ENCODE measurements around the gene HOXA10. TPM values are rescaled to one million over a fixed set of nuclear protein-coding genes. Genes with fewer than 3 reads are reported as not detected.

The HOXA10 gene
- total RNA-seq, 1 donor from 2014 or later: not detected

- intact Hi-C loops (cut with micrococcal nuclease): no loop called here
These were observed 6.6 kb upstream of the HOXA10 start for GRCh38 chr7:27180431-27181420.

DNA sequence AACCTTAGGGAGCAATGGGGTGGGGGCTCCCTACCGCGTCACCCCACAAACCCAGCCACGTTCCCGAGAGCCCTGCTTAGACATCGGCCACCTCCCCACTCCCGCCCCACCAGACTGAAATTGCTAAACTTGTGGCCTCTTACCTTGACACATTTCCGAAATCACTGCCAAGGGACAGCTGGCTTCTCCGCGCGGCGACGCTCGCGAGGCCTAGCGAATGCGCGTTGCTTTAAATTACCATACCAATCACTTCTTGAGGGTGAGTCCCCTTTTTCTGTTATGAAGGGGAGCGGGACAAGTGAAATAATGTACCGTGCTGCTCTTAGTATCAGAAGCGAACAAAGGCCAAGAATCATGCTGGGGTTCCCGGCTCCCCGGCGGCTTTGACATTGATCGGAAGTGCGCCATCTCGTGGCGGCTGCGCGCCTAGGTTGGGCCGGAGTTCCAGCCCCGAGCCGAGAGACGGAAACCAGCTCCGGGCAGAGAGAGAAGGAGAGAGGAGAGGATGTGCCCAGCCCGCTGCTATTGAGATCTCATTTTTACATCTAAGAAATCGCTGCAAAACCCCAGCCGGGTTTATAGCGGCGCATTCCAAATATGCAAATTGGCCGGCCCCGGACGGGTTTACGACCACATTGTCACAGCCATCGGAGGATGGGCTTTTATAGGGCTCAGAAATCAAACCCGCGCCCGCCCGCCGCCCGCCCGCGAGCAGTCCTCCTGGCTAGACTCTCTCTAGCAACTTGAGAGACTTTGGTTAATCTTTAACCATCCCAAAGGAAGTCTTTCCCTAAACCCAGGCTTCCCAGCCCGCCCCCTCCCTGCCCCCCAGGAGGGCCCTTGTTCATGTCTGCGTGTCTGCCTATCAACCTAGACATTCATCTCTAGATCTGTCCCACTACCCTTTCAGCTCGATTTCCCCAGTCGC, 5.6 kb upstream of the HOXA10 start:
- intact Hi-C loops (cut with micrococcal nuclease): no loop called here

GRCh38 chr7:27179030-27179429, 4.9 kb upstream of the HOXA10 start:
- intact Hi-C loops (cut with micrococcal nuclease): no loop called here

- intact Hi-C loops (cut with micrococcal nuclease): no loop called here
These were observed 4.2 kb upstream of the HOXA10 start for GRCh38 chr7:27178366-27178765.

GRCh38 chr7:27177795-27178320, 3.7 kb upstream of the HOXA10 start:
- intact Hi-C loops (cut with micrococcal nuclease): no loop called here

- intact Hi-C loops (cut with micrococcal nuclease): no loop called here
These were observed 3.1 kb upstream of the HOXA10 start for GRCh38 chr7:27176962-27177794.

GRCh38 chr7:27176524-27176845, 2.4 kb upstream of the HOXA10 start:
- intact Hi-C loops (cut with micrococcal nuclease): no loop called here

GRCh38 chr7:27175626-27176523, 1.8 kb upstream of the HOXA10 start:
- intact Hi-C loops (cut with micrococcal nuclease): no loop called here

- intact Hi-C loops (cut with micrococcal nuclease): no loop called here
These were observed 930 bp upstream of the HOXA10 start for GRCh38 chr7:27174874-27175625.

DNA sequence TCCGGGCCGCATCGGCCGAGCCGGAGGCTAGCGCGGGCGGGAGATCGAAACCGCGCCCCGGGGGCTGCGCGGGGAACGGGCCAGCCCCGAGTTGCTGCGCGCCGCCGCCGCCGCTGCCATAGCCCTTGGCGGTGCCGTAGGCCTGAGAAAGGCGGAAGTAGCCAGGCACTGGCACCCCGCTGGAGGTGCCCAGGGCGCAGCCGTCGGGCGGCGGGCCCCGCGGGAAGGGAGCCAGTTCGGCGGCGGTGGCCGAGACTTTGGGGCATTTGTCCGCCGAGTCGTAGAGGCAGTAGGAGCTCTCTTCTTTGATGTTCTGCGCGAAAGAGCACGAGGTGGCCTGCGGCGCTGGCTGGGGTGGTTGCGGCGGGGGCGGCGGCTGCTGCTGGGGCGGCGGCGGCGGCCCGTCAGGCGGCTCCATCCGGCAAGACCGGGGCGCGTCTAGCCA, 587 bp downstream of the HOXA10 start:
- intact Hi-C loops (cut with micrococcal nuclease): loop anchor here (2.0 kb wide), 1 partner anchor 25 kb away; no protein-coding TSS in a partner anchor

- intact Hi-C loops (cut with micrococcal nuclease): loop anchor here (2.0 kb wide), 1 partner anchor 26 kb away; no protein-coding TSS in a partner anchor
These were observed 1.2 kb downstream of the HOXA10 start for GRCh38 chr7:27172823-27173510.

DNA sequence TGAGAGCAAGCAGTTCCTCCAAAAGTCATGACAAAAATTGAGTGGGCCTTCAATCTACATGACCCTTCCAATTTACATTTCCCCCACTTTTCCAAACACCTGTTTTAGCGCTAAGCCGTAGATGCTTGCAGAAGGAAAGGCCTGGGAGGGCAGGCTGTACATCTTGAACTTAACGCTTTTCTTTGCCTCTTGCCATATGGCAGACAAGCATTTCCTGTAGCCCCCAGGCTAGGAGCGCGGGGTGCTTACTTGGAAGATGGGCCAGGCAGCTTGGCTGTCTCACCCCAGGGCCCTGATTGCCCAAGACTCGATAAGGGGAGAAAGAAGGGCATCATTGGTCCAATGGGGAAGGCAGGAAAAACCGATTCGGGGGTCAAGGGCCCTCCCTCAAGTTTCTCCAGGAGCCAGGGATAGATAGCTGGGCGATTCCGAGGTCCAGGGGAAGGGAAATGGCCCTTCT, 1.8 kb downstream of the HOXA10 start:
- intact Hi-C loops (cut with micrococcal nuclease): loop anchor here (2.0 kb wide), 1 partner anchor 26 kb away; no protein-coding TSS in a partner anchor

DNA sequence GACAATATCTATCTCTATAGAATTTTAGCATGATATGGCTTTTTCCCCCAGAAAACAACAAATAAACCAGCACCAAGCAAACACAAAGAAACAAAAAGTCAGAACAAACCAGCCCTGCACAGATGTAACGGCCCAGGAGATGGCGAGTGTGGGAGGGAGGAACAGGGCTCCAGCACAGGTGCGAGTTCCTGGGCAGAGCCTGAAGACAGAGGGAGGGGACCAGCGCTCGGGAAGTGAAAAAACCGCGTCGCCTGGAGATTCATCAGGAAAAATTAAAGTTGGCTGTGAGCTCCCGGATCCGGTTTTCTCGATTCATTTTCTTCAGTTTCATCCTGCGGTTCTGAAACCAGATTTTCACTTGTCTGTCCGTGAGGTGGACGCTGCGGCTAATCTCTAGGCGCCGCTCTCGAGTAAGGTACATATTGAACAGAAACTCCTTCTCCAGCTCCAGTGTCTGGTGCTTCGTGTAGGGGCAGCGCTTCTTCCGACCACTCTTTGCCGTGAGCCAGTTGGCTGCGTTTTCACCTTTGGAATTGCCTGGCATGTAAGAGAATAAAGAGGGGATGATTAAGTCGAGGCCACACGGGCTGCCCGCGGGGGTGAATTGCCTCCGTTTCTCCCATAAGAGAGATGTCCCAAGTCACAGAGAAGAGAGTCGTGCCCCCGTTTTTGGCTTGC, 2.3 kb downstream of the HOXA10 start:
- intact Hi-C loops (cut with micrococcal nuclease): loop anchor here (2.0 kb wide), 1 partner anchor 27 kb away; no protein-coding TSS in a partner anchor

- intact Hi-C loops (cut with micrococcal nuclease): no loop called here
These were observed 2.8 kb downstream of the HOXA10 start for GRCh38 chr7:27171325-27171636.

GRCh38 chr7:27170426-27171324, 3.4 kb downstream of the HOXA10 start:
- intact Hi-C loops (cut with micrococcal nuclease): no loop called here

GRCh38 chr7:27169658-27170425, 4.3 kb downstream of the HOXA10 start:
- intact Hi-C loops (cut with micrococcal nuclease): loop anchor here (2.0 kb wide), 1 partner anchor 15 kb away; the partner anchor contains the start of gene HOXA11
